NCI-H526 treated with DMSO at 0.1 percent for 48 hours (cell line): ENCODE results near the gene RPS19BP1.

Experiments
- DNase-seq: peaks from one replicate; lab custom pipeline; 2025; lab: John Stamatoyannopoulos, UW

The RPS19BP1 gene

DNA sequence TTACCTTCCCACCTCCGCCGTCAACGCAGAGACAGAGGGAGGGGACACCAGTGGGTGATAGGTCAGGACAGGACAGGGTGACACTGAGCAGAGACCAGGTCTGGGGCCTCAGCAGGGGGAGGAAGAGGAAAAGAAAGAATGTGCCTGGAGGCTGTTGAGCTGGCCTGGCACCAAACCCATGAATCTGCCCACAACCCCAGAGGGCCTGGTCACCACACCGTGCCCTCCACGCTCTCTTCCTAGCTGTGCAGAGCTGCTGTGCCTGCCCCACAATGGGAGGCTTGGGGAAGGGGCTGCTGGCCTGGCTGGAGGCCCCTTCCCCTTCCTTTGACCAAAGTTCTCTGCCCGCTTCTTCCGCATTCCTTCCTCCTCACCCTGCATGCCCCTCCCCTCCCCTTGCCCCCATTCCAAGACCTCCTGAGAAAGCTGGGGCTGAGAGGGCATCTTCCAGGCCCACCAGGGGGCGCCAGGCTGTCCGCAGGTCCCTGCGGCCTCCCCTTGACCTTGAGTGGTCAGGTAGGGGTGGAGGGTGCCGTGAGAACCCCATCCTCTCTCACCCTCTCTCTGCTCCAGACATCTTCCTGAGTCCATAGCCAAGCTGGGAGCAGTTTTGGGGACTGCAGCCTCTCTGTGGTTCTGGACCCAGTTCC is 27.0 kb upstream of the RPS19BP1 start:
- no peak for DNase-seq

DNA sequence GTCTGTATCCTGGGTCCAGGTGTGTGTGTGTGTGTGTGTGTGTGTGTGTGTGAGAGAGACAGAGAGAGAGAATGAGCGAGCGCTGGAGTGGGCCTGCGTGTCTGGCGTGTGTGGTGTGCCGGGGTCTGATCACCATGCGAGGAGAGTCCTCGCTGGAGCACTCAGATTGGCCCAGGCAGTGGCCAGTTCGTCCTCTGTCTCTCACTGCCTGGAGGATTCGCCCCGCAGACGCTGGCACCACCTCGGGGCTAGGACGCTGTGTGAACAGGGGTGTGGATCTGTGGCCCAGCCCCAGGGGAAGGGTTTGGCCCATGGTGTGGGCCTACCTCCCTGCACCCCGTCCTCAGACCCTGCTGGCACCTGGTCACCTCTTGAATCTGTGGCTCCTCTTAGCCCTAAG is 26.4 kb upstream of the RPS19BP1 start:
- DNase-seq, result no peak

DNA sequence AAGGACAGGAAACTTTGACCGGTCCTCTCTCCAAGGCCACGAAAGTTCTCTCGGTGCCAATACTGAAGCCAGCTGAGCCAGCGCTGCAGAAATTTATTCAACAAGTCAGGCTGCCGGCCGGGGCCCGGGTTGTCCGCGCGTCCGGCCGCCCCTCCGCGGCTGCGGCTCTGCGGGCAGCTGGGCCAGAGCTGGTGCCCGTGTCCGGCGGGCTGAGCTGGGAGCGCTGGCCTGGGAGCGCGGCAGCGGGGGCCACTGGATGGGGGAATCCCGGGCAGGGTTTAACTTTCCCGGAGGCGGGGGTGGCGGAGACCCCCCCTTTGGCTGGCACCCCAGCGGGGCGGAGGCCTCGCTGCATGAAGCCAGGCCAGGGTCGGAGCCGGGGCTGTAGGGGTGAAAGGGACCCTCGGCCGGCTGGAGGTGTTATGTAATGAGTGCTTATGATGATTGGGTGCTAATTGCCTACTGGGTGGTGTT is 25.7 kb upstream of the RPS19BP1 start:
- DNase-seq, result no peak

DNA sequence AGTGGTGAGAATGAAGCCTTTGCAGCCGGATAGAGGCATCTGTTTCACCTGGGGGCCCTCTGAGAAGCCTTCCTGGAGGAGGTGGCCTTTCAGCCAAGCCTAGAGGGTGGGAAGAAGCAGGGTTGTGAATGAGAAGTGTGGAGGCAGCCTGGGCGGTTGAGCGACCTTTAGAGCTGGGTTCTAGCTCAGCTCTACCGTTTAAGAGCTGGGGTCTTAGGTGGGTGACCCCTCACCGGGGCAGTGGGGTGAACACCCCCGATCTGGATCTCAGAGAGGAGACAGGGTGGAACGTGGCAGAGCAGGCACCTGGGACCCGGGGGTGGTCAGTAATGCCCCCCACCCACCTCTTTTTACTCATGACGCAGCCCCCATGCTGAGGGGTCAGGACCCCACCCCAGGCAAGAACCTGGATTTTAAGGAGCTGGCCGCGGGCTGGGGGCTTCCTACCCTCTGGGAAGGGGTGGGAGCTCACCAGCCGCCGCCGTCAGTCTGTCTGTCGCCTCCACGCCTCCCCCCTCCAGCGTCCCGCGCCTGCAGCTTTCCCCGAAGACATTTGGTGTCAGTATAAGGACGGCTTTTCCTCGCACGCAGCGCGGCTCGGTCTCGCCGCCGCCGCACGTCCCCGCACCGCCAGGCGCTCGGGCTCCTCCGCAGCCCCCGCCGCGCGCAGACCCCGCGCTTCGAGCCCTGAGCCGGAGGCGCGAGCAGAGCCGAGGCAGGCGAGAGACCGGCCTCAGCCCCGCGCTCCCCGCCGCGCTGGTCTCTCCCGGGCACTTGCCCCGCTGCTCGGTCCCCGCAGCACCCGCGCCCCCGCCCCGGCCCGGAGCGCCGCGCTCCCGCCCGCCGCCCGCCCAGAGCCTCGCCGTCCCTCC is 24.7 kb upstream of the RPS19BP1 start:
- no peak for DNase-seq

DNA sequence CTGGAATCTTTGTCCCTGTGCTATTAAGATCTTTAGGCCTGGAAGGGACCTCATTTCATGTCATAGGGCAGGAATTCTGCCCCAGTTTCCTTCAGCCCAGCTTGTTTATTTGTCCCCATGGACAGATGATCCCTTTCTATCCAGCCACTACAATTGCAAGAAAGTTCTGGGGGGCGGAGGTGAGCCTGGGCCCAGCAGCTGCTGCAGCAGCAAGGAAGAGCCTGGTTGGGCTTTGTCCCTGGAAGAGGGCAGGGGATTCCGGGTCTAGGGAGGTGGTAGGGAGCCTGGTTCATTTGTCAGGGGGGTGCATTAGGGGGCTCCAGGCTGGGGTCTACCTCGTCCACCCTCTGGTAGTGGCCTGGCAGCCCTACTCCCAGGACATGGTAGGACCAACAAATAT is 21.6 kb upstream of the RPS19BP1 start:
- no peak for DNase-seq

DNA sequence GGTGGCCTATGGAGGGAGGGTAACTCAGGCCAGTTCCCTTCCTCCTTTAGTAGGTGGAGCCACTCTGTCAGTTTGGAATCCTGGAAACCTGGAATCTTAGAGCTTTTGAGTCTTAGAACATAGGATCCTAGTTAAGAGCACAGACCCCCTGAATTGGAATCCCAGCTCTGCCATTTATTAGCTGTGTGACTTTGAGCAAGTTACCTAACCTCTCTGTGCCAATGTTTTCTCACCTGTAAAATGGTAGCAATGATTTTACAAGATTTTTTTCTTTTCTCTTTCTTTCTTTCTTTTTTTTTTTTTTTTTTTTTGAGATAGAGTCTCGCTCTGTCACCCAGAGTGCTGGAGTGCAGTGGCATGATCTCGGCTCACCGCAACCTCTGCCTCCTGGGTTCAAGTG is 20.9 kb upstream of the RPS19BP1 start:
- no peak for DNase-seq

DNA sequence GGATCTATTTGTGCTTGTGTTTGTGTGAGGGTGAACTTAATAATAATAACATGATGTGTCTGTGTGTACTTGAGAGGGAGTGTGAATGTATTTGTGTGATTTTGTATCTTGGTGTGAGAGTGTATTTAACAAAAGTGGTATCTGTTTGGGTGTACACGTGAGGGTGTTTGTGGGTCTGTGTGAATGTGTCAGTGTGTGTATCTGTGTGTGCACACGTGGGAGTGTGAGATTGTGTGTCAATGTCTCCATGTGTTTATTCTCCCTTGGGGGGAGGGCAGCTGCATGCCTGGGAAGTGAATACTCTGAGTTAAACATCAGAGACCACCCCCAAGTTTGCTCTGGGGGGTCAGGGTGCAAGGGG is 15.0 kb upstream of the RPS19BP1 start:
- no peak for DNase-seq

DNA sequence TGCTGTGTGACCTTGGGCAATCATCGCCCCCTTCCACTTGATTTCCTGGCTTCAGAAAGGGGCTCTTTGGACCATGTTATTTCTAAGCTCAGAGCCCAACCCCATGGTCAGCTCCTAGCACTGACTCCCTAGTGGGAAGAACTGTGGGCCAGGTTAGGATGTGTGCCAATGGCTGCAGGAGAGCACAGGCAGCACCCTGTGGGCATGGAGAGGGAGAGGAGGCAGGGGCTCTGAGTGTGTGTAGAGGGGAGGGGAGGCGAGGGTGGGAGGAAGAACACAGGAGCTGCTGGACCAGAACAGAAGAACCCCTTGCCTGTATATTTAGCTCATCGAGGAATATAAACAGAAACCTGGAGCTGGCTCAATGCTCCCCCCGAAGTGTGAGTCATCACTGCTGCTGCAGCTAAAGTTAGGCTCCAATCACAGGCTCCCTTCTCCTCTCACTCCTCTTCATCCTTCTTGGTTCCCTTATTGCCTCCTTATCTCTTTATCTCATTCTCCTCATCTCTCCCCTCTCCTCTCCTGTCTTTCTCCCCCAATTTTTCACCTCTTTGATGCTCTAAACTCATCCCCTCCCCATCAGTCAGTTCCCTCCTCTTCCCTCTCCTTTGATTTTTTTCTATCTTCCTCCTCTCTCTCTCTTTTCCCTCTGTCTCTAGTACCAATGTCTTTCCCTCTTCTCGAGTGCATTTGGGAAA is 14.5 kb upstream of the RPS19BP1 start:
- no peak for DNase-seq

DNA sequence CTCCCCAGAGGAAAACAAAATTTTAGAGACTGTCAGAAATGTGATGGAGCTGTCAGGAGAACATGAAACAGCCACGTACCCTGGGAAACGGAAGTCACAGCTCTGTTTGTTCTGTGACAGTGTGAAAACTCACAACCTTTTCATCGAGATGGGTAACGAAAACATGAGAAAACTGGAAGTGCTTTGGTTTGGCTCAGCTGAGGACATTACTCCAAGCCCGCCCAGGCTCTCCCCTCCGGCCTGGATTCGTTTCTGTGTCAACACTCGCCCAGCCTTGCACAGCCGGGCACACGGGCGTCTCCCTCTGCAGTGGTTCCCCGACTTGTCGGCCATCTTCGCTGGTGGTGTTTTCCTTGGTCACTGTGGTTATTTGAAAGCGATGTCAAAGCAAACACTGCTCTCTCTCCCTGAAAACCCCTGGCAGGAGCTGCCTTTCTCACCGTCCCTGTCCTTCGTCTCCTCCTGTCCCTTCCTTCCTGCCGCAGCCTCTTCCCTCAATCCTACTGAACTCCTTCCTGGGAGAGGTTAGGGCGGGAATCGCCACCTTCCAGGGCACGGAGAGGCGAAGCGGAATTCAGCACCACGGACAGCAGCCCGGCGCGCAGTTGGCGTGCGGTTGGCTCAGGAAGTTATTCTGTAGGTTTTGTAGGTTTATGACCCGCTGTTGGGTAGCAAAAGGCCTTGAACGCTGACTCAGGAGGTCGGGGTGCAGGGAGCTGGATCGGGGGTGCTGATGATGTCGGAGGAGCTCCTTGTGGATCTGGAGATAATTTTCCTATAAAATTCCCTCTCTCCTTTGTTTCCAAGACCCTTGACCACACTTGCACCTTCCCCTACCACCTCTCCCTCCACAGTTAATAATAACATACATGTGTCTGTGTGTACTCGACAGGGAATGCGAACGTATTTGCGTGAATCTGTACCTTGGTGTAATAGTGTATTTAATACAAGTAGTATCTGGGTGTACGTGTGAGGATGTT is 13.1 kb upstream of the RPS19BP1 start:
- DNase-seq, result no peak

DNA sequence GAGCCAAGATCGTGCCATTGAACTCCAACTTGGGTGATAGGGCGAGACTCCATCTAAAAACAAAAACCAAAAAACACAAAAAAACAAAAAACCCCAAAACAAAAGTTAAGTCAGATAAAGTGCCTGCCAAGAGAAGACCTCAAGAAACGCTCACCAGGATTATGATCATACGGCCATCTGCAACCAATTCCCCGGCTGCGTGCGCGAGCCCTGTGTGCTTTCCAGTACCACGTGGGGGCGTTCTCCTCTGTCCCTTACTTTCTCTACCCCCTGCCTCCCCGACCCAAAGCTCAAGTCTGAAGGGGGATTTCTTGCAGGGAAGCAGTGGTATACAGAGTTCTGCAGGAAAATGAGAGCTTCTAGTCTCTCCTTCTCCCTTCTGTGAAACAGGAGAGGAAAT is 10.5 kb upstream of the RPS19BP1 start:
- peak; percentile 11 for DNase-seq

DNA sequence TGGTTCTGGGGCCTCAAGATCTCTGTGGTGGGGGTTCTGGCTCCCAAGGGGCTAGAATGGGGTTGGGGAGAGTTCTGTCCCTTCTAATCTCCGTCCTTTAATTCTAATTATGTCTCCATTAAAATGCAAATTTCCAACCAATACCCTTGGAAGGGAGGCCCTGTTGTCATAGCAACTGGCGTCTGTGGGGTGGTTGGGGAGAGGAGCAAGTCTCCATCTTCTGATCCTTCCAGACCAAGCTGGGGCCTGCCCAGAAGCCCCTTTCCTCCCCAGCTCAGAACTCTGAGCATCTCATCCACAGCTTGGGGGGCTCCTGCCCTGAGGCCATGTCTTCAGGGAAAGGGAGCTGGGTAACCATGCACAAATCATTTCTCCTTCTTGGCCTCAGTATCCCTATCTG is 5.4 kb upstream of the RPS19BP1 start:
- no peak for DNase-seq

DNA sequence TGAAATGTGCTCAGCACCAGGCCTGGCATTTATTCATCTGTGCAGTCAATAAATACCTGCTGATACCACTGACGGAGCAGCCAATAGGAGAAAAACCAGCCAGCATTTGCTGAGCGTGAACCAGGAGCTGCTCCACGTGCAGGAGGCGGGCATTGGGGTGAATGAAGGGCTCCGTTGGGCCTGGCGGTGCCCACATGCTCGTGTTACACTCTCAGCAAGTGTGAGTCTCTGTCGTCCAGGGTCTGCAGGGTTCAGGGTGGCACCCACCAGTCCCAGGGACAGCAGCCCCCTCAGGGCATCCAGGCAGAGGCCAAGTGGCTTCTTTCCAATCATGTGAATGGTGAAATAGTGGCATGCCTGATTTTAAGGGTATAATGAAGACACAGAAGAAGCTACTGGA is 4.2 kb upstream of the RPS19BP1 start:
- no peak for DNase-seq

DNA sequence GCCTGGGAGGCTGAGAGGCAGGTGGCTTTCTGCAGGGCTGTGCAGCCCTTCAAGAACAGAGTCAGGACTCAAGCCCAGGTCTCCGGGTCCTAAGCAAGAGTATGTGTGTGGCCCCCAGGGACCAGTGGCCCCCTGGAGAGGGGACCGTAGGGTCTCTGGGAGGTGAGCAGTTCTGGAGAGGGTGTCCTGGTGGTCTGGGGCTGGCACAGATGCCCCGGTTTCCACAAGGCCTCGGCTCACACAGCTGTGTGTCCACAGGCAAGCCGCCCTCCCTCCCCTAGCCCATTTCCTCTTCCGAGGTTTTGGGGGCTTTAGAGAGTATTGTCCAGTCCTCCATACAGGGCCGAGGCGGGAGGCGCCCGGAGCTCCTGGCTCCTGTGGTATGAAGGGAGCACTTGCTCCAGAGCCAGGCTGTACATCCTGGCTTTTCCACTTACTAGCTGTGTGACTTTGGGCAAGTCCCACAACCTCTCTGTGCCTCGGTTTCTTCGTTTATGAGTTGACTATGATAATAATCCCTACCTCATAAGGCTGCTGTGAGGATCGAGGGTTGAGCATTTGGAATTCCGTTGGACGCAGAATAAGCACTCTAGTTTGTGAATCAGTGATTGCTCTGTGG is 3.4 kb upstream of the RPS19BP1 start:
- DNase-seq, result no peak

DNA sequence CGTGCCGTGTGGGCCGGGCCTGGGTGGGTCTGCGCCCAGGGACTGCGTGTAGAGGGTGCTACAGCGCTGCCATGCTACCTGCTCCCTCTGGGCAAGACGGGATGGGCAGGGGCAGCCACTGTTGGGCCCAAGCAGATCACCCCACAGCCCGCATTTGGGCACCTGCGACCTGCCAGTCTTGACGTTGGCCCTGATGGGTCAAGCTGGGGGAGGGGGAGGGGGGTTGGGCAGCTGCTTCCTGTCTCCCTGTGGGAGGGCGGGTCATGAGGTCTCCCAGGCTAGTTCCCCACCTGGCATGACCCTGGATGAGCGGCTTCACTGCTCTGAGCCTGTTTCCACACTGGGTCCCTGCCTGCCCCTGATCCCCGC is 2.8 kb upstream of the RPS19BP1 start:
- no peak for DNase-seq

DNA sequence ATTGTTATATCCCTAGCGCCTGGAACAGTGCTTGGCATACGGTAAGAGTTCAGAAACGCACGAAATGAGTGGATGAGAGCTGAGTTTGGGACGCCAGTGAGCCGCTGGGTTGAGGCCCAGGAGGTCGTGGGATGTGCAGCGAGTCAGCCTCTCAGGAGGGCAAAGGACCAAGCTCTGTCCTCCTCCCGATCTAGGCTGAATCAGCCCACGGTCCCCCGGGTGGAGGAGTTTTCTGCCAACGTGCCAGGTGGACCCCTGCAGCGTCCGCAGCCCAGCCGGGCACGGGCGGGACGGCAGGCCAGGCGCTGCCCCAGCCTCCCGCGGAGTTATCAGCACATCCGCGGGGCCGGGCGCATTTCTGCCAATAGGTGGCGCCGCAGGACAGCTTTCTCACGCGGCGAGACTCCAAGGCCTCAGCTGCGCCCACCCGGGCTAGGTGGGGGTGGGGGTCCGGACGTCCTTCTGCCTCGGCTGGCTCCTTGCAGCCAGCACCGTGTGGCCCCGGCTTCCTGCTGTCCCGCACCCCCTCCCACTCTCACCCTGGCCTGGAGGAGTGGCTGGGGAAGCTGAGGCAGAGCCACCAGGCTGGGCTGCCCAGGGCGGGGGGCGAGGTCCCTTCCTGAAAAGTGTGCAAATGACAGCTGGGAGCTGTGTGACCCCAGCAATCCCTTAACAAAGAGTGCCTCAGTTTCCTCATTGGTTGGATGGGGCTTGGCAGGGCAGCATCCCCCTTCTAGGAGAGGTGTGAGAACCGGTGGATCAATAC is 2.2 kb upstream of the RPS19BP1 start:
- no peak for DNase-seq

DNA sequence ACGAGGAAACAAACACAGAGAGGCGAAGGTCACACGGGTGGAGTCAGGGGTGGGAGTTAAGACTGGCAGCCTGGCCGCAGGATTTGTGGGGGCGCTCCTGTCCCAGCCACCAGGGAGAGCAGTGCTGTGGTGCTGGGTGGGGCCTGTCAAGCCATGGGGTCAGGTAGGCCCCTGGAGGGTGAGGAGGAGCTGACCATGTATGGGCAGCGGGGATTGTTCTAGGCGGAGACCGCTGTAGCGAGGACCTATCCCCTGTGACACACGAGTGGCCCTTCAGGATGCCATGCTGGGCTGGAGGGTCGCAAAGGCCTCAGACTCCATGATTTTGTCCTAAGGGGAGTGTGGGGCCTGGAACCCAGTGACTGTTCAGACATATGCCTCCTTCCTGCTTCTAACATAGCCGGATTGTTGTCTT is 1.6 kb upstream of the RPS19BP1 start:
- no peak for DNase-seq

DNA sequence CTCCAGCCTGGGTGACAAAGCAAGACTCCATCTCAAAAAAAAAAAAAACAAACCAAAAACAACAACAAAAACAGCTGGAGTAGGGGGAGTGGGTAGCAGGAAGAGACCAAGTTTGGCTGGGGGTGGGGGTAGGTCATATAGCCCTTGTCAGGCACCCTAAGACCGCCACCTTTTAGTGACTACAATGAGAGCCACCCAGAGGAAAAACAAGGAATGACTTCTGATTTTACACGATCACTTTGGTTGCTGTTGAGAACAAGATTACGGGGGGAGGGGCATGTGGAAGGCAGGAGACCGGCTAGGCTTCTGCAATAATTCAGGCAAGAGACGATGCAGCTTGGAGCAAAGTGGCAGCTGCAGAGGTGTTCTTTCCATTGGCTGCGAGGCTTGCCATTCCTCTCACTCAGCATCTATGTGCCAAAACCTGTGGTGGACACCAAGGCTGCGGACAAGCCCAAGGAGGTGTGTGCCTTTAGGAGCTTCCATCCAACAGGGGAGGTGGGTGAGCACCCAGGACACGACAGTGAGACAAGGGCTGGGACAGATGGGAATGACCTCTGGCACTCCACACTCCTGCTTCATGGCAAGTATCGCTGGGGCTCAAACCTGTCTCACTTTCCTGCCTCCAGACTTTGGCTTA is 1.7 kb downstream of the RPS19BP1 start:
- DNase-seq, result peak; percentile 37

DNA sequence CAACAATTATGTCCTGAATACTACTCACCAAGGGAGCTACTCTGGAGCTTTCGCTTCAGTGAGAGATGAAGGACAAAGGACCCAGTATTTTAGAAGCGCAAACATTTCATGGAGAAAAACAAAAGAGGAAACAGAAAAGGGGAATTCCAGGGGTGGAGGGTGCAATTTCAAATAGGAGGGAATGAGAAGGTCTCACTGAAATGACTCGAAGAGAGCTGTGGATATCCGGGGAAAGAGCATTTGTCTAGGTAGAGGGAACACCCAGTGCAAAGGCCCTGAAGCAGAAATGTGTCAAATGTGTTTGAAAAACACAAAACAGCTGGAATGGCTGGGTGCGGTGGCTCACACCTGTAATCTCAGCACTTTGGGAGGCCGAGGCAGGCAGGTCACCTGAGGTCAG is 2.4 kb downstream of the RPS19BP1 start:
- DNase-seq, result no peak

DNA sequence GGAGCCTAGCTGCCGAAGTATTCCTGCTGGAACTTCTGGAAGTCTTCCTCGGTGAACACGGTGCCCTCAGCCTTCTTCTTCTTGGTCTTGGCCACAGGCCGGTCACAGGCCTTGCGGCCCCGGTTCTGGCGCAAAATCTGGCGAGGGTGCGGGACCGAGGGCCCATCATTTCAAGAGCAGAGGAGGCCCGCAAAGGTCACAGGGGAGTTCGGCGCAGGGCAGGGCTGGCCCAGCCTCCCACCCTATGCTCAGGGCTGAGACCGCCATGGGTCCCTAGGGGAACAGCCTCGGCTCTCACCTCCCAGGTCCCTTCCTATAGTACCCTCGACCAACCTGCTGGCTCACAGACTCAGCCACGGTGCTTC is 3.1 kb downstream of the RPS19BP1 start:
- no peak for DNase-seq
